ENCODE results near the gene SCAF11.

DNA sequence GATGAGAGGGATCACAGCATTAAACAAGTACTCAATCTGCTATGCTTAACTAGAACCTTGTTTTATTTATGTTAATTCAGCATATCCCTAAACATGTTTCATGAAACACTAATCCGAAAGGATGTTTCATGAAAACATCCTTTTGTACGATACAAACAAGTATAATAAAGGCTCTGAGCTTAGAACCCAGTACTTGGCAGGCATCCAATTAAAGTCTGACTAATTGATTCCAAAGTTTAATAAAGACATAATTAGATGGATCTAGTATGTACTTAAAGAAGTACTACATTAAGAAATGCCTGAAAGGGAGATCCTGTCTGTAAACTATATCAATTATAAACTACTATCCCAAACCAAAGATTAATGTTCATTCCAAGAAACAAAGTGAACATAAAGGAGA is 51.8 kb downstream of the SCAF11 start:
- TF ChIP-seq CTCF (IDR thresholded peaks at IDR 0.05; ENCODE audit: insufficient read depth, low read length, poor library complexity, severe bottlenecking) (no peak), EZH2phosphoT487 (conservative IDR thresholded peaks at IDR 0.05; ENCODE audit: low read length) (no peak)

Measured in SU-DHL-6 (cell line).